Karpas-422 (cell line): ENCODE results near the gene DIO2. TPM values are rescaled to one million over a fixed set of nuclear protein-coding genes. Genes with fewer than 3 reads are reported as not detected.
A peak's percentile ranks its signal among the peaks of the same experiment; 100 is the strongest.

Source experiments
- DNase-seq: peaks from one replicate; pipeline ENCODE4 v3.0.0-alpha.2; 2015
- H2AFZ ChIP-seq: fragments of 200-600 bp; sonication (generic); 2 replicates; pipeline ENCODE4 v1.6.1; 2014; ENCODE audit warnings: antibody characterized with exemption, low read length, mixed read lengths
- H3K27ac ChIP-seq: fragments of 200-600 bp; sonication (generic); 2 replicates; pipeline ENCODE4 v1.5.1; 2014; ENCODE audit warnings: mild to moderate bottlenecking, low read length, moderate library complexity
- H3K27me3 ChIP-seq: fragments of 200-600 bp; sonication (generic); 2 replicates; pipeline ENCODE4 v1.6.1; 2014; ENCODE audit warnings: low read length, mixed read lengths
- H3K36me3 ChIP-seq: fragments of 200-600 bp; sonication (generic); 2 replicates; pipeline ENCODE4 v1.6.1; 2014; ENCODE audit warnings: low read length, mixed read lengths; ENCODE audit not compliant: insufficient read depth
- H3K4me1 ChIP-seq: fragments of 200-600 bp; sonication (generic); 2 replicates; pipeline ENCODE4 v1.6.1; 2014; ENCODE audit warnings: mild to moderate bottlenecking, low read length, mixed read lengths
- H3K4me2 ChIP-seq: fragments of 200-600 bp; sonication (generic); 2 replicates; pipeline ENCODE4 v1.6.1; 2014; ENCODE audit warnings: low read length, low read depth, mild to moderate bottlenecking; ENCODE audit not compliant: poor library complexity, severe bottlenecking
- H3K4me3 ChIP-seq: fragments of 200-600 bp; sonication (generic); 2 replicates; pipeline ENCODE4 v1.5.1; 2014; ENCODE audit warnings: mild to moderate bottlenecking, antibody characterized with exemption, low read length, mixed read lengths
- H3K79me2 ChIP-seq: fragments of 200-600 bp; sonication (generic); 2 replicates; pipeline ENCODE4 v1.6.1; 2014; ENCODE audit warnings: mild to moderate bottlenecking, low read length, mixed read lengths
- H3K9ac ChIP-seq: fragments of 200-600 bp; sonication (generic); 2 replicates; pipeline ENCODE4 v1.6.0; 2014; ENCODE audit warnings: low read length
- H3K9me2 ChIP-seq: fragments of 200-600 bp; sonication (generic), shearing (Covaris generic); replicated peaks from 2 replicates; pipeline ENCODE4 v1.6.0; 2014; ENCODE audit warnings: mild to moderate bottlenecking, low read length, moderate library complexity; ENCODE audit not compliant: insufficient read depth
- H3K9me3 ChIP-seq: fragments of 300-700, 200-600 bp; sonication (generic); 2 replicates; pipeline ENCODE4 v1.6.1; 2014; ENCODE audit warnings: low read length, mixed read lengths
- H4K20me1 ChIP-seq: fragments of 200-600 bp; sonication (generic); 2 replicates; pipeline ENCODE4 v1.6.1; 2014; ENCODE audit warnings: mild to moderate bottlenecking, antibody characterized with exemption, low read length, low read depth; ENCODE audit not compliant: insufficient read depth
- total RNA-seq: library from RNA; depleted of rRNA; stranded (reverse); fragments of >200 nt; shearing (Covaris generic); gene quantifications from 2 replicates; pipeline ENCODE4 v1.2.3, GENCODE V29; 2014; ENCODE audit warnings: low replicate concordance

Gene DIO2
- total RNA-seq, 1 experiment from 2014 or later, result not detected

DNA sequence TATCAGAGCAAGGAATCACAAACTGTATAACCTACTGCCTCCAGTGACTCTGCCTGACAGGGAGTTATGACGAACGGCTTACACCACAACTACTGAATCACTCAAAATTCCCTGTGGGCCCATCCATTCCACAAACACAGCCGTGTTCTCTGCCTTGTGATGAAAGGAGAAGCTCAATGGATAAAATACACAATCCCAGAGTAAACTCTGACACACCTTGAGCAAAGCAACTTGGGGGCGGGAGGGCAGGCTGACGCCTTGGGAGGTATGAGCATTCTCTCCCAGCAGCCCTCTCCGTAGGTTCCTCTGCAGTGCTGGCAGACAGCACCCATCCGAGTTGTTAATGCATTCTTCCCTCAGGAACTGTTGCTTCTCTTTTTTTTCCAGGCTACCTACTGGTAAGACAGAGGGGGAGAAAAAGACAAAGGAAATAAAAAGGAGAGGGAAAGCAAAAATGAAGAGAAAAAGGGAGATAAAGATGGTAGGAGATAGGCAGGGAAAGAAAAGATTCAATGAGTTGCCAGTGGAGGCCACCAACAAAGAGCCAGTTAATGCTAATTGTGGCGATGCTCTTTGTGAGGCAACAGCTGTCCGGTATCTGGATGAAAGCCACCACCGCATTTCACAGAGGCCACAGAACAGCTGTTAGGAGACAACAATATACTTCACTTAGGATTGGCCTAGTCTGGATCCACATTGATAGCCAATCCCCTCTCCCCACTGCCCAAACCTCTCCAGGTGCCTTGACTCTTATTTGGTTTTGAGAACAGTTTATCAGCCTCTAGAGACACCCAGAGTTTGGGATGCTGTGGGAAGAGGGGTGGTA lies 4.7 kb upstream of the DIO2 start:
- H3K79me2 ChIP-seq, result no peaks in the 10 kb centered on the region
- H3K4me3 ChIP-seq, result no peak overlapping the region
- H3K9me2 ChIP-seq, result no peaks in the 10 kb centered on the region
- no peaks in the 10 kb centered on the region for H4K20me1 ChIP-seq
- H3K27me3 ChIP-seq, result no peaks in the 10 kb centered on the region
- H3K9ac ChIP-seq, result no peak overlapping the region
- no peak overlapping the region for H3K4me2 ChIP-seq
- peaks cover 7% of the 10 kb centered on the region; the same call in 1 of the 2 replicates for H3K4me1 ChIP-seq
- no peaks in the 10 kb centered on the region for H3K36me3 ChIP-seq
- no peak for DNase-seq
- H3K27ac ChIP-seq, result no peak overlapping the region
- no peak overlapping the region for H2AFZ ChIP-seq
- H3K9me3 ChIP-seq, result no peaks in the 10 kb centered on the region

DNA sequence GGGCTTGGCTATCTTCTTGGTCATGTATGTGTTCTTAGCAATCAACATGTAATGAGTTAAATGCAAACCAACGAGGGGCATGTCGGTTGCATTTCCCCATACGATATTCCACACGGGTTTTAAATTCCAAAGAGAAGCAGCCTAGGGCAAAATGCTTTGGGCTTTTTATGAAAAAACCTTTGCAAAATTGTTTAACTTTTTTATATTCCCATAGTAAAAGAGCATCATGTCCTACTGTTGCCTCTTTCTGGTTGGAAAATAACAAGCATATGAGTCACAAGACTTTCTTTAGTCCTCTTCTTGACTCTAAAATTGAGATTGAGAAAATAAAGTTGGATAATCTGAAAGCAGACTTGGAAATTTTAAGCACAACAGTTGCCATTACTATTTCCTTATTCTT lies 3.8 kb upstream of the DIO2 start:
- no peaks in the 10 kb centered on the region for H3K36me3 ChIP-seq

DNA sequence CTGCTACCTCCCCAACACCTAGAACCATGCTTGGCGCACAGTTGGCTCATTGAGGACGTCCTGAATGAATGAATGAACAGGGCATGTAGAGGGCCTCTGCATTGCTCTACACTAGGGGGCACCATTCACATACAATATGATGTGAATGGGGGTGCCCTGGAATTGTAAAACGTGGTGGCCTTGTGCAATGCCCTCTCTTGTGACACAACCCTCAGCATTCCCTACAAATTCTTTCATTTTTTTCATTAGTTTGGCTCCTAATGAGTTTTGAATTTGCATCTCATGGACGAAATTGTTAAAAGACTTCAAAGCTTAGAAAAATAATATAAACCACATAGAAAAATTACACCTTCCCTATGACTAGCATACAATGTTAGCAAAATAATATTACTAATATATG lies 2.3 kb upstream of the DIO2 start:
- H3K9me3 ChIP-seq, result no peaks in the 10 kb centered on the region
- H3K27ac ChIP-seq, result no peak overlapping the region
- no peaks in the 10 kb centered on the region for H3K27me3 ChIP-seq
- no peaks in the 10 kb centered on the region for H3K36me3 ChIP-seq
- no peaks in the 10 kb centered on the region for H3K9me2 ChIP-seq
- H3K4me3 ChIP-seq, result no peak overlapping the region
- no peaks in the 10 kb centered on the region for H3K79me2 ChIP-seq
- H3K4me2 ChIP-seq, result no peak overlapping the region
- H4K20me1 ChIP-seq, result no peaks in the 10 kb centered on the region
- DNase-seq, result peak; percentile 90
- H3K4me1 ChIP-seq, result peaks cover 7% of the 10 kb centered on the region; the same call in 1 of the 2 replicates
- no peak overlapping the region for H2AFZ ChIP-seq
- H3K9ac ChIP-seq, result no peak overlapping the region

More for the DNA sequence above, 3.8 kb upstream of the DIO2 start:
- H3K9me3 ChIP-seq, result no peaks in the 10 kb centered on the region
- peaks cover 7% of the 10 kb centered on the region; the same call in 1 of the 2 replicates for H3K4me1 ChIP-seq
- no peak overlapping the region for H3K4me2 ChIP-seq
- no peaks in the 10 kb centered on the region for H3K79me2 ChIP-seq
- H3K27me3 ChIP-seq, result no peaks in the 10 kb centered on the region
- no peak for DNase-seq
- no peak overlapping the region for H2AFZ ChIP-seq
- no peaks in the 10 kb centered on the region for H3K9me2 ChIP-seq
- H3K4me3 ChIP-seq, result no peak overlapping the region
- H3K9ac ChIP-seq, result no peak overlapping the region
- H4K20me1 ChIP-seq, result no peaks in the 10 kb centered on the region
- H3K27ac ChIP-seq, result no peak overlapping the region

DNA sequence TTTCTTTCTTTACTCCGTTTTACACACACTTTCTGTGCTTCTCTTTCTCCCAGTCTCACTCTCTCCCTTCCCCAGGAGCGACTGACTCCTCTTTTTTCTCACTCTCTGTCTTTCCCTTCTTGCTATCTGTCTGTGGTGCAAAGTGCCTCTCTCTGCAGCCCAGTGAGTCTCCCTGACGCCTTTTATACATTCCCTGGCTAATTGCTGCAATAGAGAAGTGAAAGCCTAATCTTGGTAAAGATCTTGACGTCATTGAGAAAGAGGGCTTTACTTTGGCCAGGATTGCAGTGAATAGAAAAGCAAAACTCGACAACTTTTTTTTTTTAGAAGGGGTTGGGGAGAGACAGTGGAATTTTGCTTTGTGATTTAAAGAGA lies 706 bp upstream of the DIO2 start:
- Histone ChIP-seq H4K20me1 (no peaks in the 10 kb centered on the region), H3K36me3 (no peaks in the 10 kb centered on the region), H3K27ac (no peak overlapping the region), H3K4me3 (peak overlapping the region; percentile 41; the same call in 1 of the 2 replicates), H2AFZ (no peak overlapping the region), H3K9me3 (no peaks in the 10 kb centered on the region), H3K9ac (peak overlapping the region; percentile 11), H3K4me1 (peaks cover 7% of the 10 kb centered on the region; the same call in 1 of the 2 replicates), H3K9me2 (no peaks in the 10 kb centered on the region), H3K79me2 (no peaks in the 10 kb centered on the region), H3K27me3 (no peaks in the 10 kb centered on the region), H3K4me2 (peak overlapping the region; percentile 54)
- peak; percentile 63 for DNase-seq

DNA sequence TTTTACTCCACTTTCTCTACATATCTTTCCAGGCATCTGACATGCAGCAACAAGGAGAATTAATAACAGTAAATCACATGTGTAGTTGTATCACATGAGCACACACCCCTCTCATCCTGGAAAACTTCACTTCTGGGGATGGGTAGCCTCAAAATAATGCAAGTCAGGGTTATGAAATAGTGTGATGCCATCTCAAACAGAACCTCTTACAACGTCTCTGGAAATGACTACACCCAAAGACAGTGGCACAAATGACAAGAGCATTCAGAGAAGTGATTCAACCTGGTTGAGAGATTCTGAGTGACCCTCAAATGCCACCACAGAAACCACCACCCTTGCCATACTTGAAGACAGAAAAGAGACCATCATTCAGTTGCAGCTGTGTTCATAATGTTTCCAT lies 2.8 kb downstream of the DIO2 start:
- Histone ChIP-seq H3K4me2 (no peak overlapping the region), H3K4me1 (peaks cover 7% of the 10 kb centered on the region; the same call in 1 of the 2 replicates)

DNA sequence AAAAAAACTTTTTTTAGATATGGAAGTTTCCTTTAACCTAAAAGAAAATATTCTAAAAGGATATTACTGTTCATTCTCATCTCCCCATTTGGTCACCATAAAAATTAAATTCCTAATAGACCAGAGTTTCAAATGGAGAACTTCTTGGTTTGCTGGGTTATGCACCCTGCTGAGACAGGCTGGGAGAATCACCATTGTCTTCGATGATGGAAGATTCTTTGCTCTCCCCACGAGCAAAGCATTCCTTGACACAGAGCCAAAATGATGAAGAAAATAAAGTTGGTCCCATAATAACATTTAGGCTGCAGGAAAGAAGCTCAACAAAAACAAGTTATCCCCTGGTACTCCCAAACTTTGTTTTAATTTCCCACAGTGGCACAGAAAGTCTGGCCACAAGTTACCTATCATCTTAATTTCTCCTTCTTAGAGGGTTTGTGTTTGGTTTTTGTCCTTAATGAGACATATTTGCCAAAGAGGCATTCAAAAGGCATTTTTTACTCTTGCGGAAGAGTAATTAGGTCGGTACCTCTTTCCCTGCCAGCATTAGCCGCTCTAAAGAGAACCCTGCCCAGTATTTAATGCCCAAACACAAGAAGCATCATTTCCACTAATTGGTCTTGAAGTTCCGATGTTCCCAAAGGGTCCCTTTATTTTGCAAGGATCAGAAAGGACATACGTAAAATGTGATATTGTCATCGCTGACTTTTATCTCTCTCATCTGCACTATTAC lies 4.8 kb downstream of the DIO2 start:
- DNase-seq, result no peak
- H2AFZ ChIP-seq, result no peak overlapping the region
- H4K20me1 ChIP-seq, result no peaks in the 10 kb centered on the region
- no peak overlapping the region for H3K9ac ChIP-seq
- no peaks in the 10 kb centered on the region for H3K36me3 ChIP-seq
- no peaks in the 10 kb centered on the region for H3K9me2 ChIP-seq
- no peak overlapping the region for H3K4me3 ChIP-seq
- no peaks in the 10 kb centered on the region for H3K9me3 ChIP-seq
- H3K79me2 ChIP-seq, result no peaks in the 10 kb centered on the region
- no peak overlapping the region for H3K4me2 ChIP-seq
- H3K27ac ChIP-seq, result no peak overlapping the region
- H3K27me3 ChIP-seq, result no peaks in the 10 kb centered on the region
- H3K4me1 ChIP-seq, result no peaks in the 10 kb centered on the region

More for the DNA sequence above, 2.8 kb downstream of the DIO2 start:
- Histone ChIP-seq H3K9me2 (no peaks in the 10 kb centered on the region), H4K20me1 (no peaks in the 10 kb centered on the region), H3K4me3 (no peak overlapping the region), H3K27ac (no peak overlapping the region), H3K9me3 (no peaks in the 10 kb centered on the region), H3K79me2 (no peaks in the 10 kb centered on the region), H2AFZ (no peak overlapping the region), H3K9ac (no peak overlapping the region), H3K36me3 (no peaks in the 10 kb centered on the region), H3K27me3 (no peaks in the 10 kb centered on the region)
- DNase-seq, result no peak

DNA sequence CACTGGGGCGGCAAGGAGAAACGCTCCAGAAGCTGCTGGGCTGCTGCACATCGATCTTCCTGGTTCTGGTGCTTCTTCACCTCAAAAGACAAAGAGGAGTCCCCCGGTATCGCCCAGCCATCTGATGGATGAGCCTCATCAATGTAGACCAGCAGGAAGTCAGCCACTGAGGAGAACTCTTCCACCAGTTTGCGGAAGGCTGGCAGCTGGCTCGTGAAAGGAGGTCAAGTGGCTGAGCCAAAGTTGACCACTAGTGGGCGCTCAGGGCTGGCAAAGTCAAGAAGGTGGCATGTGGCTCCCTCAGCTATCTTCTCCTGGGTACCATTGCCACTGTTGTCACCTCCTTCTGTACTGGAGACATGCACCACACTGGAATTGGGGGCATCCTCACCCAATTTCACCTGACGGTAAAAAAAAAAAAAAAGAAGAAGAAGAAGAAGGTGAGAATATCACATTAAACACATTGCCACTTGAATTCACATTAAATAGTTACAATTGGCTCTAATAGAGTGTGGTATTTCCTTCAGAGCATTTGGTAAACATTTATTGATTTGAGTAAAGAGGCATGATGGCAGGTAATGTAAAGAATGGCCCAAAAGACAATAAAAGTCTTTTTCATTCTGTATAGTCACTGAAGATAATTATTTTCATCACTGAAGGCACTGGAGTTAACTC lies 8.3 kb downstream of the DIO2 start:
- no peaks in the 10 kb centered on the region for H4K20me1 ChIP-seq
- no peaks in the 10 kb centered on the region for H3K27me3 ChIP-seq
- no peak overlapping the region for H2AFZ ChIP-seq
- DNase-seq, result peak; percentile 90
- no peaks in the 10 kb centered on the region for H3K79me2 ChIP-seq
- no peak overlapping the region for H3K4me2 ChIP-seq
- no peak overlapping the region for H3K4me3 ChIP-seq
- no peaks in the 10 kb centered on the region for H3K9me2 ChIP-seq
- H3K4me1 ChIP-seq, result no peaks in the 10 kb centered on the region
- no peak overlapping the region for H3K9ac ChIP-seq
- H3K27ac ChIP-seq, result no peak overlapping the region
- H3K9me3 ChIP-seq, result no peaks in the 10 kb centered on the region
- no peaks in the 10 kb centered on the region for H3K36me3 ChIP-seq

DNA sequence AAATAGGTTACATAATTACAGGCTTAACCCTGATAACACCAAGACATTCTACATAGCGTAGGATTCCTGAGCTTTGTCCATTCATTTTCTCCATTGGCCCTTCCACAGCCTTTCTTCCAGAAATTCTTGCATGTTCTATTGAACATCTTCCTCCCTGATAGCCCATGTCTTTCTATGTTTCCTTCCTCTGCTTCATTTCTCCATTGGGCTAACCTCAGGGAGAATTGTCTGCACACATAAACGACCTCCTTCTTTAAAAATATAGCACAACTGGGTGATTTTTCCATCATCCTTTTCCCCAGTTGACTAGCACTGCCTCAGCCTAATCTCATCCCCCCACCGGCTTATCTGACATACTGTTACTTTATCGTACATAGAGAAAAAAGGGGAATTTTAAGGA lies 11.2 kb downstream of the DIO2 start:
- H3K4me3 ChIP-seq, result no peak overlapping the region
- no peaks in the 10 kb centered on the region for H3K36me3 ChIP-seq
- no peaks in the 10 kb centered on the region for H3K79me2 ChIP-seq
- no peak overlapping the region for H3K27ac ChIP-seq
- no peaks in the 10 kb centered on the region for H3K9me3 ChIP-seq
- no peak overlapping the region for H3K9ac ChIP-seq
- no peak overlapping the region for H2AFZ ChIP-seq
- no peaks in the 10 kb centered on the region for H3K4me1 ChIP-seq
- H3K9me2 ChIP-seq, result no peaks in the 10 kb centered on the region
- no peaks in the 10 kb centered on the region for H3K27me3 ChIP-seq
- H4K20me1 ChIP-seq, result no peaks in the 10 kb centered on the region
- no peak for DNase-seq
- H3K4me2 ChIP-seq, result no peak overlapping the region
